GM20431 (cell line): ENCODE measurements around the gene SAP25.

Experiments
- in situ Hi-C: fragments of 300-500 bp; cut with MseI, MboI; formaldehyde crosslinking; loops from one replicate; pipeline ENCODE4 v1.15.0; 2020; ENCODE audit warnings: low sequenced_read_pairs; ENCODE audit not compliant: unreplicated experiment

SAP25 gene

DNA sequence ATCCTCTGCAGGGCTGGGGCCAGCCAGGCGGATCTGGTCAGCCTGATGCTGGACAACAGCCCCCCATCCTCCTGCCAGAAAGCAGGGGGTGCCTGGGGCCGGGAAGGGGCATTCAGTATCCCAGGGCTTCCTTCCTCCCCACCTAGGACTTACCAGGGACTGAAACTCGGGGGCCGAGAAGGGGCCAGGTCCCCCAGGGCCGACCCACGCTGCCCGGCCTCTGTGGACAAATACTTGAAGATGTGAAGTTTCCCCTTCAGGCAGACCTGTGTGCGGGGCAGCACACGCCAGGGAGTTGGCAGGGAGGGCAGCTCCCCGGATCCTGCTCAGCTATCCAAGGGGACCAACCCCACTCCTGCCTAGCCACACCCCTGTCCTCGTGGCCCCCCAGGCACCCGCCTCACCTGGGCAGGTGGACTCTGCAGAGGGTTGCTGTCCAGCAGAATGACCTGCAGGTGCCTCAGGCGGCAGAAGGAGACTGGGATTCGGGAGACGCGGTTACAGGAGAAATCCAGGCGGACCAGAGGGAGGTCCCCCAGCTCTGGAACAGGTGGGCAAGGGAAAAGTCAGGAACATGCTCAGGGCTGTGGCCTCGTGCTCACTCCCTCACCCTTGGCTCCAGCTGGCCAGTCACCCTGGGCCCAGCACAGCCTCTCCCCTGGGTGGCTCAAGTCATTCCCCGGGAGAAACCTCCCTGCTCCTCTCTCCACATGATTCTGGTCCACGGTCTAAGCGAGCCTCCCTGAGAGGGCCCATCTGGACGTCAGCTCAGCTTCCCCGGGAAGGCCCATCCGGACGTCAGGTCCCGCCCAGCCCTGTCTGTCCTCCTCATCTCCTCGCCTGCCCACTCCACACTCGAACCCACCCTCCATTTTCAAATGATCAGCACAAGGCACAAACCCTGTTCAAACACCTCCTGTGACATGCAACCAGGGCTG lies 4.8 kb upstream of the SAP25 start:
- in situ Hi-C loops, result no loop called here

DNA sequence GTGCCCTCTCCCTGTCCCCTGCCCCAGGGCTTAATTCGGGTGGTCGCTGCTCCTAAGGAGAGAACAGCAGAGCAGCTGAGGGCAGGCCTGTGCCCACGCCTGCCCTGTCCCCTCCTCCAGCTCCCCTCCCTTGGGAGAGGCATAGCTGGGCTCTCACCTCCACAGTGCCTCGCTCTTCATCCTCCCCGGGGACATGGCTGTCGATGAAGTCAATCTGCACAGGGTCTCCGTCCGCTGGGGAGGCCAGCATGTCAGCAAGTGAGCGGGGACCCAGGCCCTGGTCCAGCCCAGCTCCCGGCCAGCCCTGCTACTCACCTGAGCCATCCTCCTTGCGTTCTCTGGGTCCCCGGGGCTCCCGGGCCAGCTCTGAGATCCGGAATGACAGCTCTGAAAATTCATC lies 3.8 kb upstream of the SAP25 start:
- in situ Hi-C loops, result no loop called here

DNA sequence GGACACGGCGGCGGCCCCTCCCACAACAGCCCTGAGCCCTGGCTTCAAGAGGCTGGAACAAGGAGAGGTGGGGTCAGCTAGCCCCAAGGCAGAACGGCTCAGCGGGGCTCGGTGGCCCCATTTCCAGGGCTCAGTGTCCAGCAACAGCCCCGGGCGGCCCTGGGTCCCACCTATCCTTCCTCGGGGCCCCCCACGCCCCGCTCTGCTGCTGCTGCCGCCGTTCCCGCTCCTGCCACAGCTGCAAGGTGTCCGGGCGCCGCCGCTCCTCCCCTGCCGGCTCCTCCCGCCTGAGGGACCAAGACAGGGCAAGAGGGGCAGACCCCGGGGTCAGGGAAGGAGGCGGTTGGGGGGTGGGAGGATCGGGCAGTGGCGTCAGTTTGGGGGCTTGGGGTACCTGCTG lies 3.4 kb upstream of the SAP25 start:
- in situ Hi-C loops, result no loop called here

DNA sequence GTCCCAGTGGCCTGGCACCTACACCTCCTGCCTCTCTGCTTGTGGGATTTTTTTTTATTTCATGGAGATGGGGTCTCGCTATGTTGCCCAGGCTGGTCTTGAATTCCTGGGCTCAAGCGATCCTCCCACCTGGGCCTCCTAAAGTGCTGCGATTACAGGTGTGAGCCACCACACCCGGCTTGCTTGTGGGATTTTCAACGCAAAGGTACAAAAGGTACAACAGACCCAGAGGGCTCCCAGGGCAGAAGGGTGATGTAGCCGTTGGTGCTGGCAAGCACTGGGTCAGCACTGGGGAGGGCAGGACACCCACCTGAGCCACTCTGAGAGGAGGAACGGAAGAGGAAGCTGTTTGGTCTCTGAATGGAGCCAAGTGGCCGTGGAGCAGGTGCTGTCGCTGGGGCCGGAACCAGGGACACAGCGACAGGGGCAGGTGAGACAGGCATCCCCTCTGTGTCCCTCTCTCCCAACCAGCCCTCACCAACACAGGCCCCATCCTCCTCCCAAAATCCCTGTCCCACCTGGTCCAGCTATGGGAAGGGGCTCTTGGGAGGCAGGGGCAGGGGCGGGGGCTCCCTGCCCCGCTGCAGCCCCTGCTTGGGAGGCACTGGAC lies 2.8 kb upstream of the SAP25 start:
- in situ Hi-C loops, result no loop called here

DNA sequence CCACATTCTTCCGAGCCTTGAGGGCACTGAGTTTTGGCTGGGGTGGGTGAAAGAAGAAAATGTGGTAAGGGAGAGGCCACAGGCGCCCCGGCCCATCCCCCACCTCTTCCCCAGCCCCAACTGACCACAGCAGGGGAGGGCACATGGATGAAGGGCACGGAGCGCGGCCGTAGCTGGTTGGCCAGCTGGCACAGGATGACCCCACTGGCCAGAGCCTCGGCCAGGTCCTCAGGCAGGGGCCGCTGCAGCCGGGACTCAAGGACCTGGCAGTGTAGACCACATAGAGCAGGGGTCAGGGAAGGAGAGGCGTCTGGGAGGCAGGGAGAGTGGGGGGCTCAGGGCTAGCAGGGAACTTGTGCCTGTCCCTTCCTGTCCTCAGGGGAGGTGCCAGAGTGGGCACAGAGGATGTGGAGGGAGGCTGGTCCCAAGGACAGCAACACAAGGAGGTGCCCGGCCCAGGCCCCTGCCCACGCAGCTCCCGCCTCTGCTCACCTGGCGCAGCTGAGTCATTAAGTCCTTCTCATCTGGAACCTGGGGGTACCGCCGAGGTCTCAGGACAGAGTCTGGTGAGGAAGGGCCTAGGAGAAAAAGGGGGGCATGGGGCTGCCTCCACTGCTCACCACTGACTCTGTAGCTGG lies 2.2 kb upstream of the SAP25 start:
- in situ Hi-C loops, result no loop called here

DNA sequence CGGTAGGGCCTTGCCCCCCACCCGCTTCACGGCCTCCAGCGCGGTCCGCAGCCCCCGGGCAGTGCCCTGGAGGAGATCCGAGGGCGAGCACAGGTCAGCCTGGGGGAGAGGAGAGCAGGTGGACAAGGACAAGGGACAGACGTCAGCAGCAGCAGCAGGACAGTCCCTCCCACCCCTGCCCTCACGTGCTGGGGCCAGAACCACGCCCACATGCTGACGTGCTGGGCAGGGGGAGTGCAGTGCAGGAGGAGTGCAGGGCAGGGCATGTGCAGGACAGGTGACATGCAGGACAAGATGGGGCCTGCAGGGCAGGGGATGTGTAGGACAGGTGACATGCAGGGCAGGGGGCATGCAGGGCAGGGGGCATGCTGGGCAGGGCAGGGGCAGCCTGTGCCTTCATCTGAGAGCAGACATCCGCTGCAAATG lies 1.5 kb upstream of the SAP25 start:
- in situ Hi-C loops, result no loop called here

DNA sequence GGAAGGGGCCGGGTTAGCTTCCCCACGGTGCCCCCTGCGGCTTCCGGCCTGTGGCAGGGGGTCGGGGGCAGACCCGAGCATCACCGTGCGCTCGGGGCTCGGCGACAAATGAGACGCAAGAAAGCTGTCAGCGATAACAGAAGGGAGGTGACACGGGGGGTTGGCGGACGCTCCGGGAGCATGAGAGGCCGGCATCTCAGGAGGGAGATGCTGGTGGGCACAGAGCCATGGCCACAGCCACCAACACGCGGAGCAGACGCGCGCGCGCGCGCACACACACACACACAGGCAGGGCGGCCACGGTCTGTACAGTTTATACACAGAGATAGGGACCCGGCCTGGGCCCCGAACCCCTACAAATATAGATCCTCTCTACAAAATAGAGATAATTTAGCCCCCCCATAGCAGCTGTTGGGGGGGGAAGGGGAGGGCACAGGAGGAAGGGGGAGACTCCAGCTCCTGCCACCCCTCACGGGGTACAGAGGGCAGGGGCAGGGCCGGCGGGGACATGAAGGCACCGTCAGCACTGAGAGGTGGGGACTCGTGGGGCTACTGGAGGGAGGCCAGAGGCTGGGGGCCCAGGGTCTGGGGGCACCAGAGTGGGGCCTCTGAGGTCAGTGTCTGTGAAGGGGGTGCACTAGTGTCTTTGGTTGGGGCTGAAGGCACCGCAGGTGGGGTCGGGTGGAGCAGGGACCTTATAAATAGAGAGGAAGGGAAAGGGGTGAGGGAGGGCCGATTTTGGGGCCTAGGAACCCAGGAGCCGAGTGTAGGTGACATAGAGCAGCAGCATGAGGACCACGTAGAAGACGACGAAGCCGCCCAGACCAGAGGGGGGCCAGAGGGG lies 884 bp upstream of the SAP25 start:
- in situ Hi-C loops, result no loop called here

DNA sequence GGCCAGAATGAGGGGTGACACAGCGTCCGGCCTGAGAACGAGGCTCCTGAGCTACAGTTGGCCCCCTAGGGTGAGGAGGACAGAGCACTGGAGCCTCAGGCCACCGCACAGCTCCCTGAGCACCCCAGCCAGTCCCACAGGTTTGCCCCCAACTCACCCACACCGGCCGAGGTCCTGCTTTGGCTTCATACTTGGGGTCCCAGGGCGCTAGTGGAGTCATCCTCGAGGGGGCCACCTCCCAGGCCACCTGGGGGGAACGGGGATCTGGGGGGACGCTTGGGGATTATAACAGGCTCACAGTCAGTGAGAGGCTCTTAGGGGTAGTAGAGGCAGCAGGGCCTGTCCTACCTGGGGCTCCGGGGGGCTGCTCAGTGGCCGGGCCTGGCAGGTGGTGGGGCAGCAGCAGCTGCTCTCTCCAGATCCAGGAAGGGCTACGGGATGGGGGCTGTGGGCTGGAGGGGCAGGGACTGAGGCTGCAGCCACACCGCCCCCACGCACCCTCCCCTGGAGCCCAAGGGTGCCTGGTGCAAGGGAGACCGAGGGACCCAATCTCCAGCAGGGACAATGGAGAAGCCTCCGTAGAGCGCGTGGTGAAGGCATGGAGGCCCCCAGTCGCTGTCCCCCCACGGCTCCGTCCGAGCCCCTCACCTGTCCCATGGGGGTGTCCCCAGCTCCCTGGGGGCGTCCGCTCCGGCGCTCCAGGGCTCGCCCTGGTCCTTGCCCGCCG lies 588 bp downstream of the SAP25 start:
- in situ Hi-C loops, result no loop called here

DNA sequence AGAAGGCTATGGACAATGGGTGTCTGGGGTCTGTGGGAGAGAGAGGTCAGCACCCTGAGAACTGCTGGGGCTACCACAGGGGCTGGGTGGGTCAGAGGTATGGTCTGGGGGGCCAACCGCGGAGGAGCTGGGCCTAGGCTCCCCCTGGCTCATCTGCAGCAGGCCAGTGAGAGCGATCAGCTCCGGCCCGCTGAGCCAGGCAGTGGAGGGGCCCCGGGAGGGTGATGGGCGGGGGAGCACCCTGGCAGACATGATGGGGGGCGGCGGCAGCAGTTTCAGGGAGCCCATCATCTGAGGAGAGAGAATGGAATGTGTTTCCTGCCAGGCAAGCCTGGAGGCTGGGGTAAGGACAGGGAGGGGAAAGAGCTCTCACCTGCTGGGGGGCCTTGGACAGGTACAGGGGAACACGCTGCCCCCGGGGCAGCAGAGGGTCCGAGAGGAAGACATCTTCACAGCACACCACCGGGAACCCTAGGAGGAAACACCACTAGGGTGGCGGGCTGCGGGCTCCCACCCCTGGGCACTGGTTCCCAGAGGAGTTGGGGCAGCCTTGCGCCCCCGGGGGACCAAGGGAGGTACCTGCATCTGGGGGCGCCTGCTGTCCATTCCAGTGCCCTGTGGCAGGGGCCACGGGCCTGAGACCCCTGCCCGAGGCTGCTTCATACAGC lies 1.3 kb downstream of the SAP25 start:
- in situ Hi-C loops, result no loop called here

DNA sequence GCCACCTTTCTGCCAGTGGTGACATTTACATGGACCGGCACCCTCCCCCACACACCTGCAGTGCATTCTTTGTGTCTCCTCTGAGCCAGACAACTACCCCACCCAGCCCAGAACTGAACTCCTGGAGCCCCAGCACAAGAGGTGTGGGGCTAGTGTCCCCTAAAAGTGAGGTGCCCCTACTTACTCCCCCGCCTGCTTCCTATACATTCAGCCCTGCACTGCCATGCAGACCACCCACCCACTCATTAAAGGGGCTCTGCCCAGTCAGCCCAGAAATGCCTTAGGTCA lies 1.9 kb downstream of the SAP25 start:
- in situ Hi-C loops, result no loop called here

DNA sequence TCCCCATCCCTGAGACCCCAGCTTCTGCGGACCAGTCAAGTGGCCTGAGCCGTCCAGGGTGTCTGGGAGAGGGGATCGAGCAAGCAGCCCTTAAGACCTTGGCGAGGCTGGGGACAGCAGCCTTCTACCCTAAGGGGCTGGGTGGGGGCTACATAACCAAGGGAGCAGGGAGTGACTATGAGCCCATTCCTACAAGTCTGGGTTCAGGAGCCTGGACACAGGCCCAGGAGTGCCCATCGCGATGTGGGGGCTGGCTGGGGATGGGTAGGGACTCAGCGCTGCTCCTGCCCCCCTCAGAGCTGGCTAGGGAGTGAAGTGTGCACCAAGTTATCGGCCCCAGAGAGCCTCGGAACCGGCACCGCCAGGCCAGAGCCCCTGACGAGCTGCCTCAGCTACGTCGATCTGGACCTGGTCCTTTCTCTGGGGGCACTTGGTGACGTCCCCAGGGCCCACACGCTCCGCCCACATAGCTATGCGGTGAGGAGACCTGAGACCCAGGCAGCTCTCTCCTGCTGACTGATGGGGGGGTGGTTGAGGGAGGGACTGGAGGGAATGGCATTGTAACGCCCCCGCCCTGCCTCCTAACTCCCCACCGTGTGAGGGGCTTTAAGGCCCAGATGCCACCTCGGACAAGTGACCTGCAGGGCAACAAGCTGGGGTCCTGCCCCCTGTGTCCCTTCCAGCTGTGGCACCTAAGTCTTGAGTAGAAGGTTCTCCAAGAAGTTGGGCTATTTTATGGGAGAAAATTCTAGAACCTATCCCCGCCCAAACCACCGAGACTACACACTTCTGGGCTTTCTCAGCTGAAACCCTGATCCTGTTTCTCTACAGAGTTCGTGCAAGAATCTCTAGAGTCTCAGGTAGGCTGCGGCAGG lies 2.5 kb downstream of the SAP25 start:
- in situ Hi-C loops, result no loop called here

DNA sequence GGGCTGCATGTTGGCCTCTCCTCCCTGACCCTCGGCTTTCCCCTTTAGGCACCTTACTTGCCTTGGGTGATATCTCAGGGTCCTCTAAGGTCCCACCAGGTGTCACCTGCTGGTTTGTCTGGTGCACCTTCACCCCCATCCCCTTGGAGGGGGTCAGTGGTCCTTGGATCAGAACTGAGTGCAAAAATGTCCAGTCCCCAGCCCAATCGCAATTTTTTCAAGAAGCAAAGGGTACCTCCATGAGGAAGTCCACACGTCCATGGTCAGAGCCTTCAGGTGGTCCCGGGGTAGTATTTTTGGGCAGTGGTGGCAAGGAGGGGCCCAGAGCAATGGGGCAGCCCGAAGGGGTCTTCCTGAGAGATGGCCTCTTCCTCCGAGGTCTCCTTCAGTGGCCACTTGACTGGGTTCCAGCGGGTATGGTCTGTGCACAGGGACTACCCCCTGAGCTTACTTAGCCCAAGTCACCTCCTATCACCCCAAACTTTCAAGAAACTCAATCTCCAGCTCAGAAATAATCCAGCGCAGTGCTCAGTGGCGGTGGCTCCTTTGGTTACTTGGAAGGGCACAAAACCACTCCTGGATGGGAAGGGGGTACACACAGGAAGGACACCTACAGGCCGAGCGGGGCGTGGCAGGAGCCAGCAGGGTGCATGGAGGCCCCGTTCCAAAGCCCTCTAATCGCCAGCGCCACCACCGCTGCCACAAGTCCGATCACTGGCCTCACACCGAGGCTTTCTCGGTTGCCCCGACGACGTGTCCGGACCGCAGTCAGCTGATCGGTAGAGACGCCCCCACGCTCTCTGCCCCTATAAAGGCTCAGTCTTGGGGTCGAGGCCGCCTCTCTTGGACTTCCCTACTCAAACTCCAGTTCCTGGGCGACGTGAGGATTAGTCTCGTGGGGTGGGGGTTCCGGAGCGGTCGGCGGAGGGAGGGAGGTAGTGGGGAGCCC lies 4.5 kb downstream of the SAP25 start:
- in situ Hi-C loops, result no loop called here

DNA sequence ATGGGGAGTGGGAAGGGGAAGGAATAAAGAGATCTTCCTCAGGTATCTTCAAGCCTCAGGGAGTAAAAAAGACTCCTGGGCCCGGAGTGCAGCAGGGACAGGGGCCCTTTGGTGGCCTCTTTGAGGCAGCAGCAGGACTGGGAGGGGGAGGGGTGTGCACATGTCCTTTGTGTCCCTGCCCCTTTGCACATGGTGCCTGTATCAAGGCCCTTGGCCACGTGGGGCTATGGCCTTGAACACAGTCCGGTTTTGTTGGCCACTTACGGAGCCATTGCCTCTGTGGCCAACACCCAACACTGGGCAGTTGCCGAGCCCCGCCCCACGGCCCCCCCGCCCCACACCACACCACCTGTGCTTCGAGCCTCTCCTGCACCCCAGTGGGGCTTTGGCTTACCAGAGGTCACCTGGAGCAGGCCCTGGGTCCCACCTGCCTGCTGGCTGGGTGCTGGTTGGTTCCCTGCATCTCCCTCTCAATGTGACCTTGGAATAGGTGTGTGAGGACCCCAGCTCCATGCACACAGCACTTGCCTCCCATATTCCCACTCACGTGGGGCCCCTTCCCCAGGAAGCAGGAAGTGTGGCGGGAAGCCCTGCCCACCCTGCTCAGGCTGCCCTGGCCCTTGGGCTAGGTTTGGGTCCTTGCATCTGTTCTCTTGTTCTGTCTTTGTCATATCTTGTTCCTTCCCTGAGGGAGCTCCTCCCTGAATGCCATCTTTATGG lies 5.4 kb downstream of the SAP25 start:
- in situ Hi-C loops, result no loop called here

DNA sequence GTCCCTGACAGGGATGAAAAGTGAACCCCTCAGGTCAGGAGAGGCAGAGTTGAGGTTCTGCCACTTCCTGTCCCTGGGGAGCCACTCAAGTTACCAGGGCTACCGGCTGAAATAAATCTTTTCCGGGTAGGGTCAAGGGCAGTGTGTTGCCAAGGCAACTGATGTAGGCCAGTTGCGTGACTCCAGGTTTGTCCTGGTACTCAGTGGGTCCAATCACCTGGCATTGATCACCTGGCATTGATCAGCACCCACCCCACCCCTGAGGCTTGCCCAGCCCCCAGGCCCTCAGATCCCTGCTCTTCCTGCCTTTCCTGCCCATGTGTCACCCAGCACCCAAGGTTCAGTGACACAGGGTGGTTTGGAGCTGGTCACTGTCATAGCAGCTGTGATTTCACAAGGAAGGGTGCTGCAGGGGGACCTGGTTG lies 5.9 kb downstream of the SAP25 start:
- in situ Hi-C loops, result no loop called here

DNA sequence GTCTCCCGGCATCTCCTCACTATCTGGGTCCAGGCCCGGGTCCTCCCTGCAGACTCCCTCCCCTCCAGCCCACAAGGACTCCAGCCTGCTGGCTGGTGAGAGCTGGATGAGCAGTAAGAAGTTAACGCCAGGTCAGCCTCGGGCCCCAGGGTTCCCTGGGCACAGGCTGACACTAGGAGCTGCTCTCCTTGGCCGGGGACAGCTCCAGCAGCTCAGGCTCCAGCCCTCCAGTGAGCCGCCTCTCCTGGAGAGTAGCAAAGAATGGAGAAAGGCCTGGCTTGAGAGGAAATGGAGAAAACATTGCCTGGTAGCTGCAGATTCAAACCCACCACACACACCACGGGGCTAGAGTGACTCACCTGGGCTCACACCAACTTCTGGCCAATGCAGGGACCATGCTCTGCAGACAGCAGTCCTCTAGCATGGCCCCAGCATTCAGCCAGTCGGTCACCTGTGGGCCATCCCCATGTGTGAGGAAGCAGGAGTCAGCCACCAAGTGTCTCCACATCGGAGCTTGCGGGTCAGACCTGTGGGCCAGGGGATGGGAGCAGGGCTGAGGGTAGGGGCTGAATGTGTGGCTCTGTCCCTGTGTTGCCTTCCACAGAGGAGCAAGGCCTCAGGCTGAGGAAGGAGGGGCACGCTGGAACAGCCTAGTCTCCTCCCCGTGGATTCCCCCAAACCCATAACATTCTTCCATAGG lies 6.5 kb downstream of the SAP25 start:
- in situ Hi-C loops, result no loop called here

DNA sequence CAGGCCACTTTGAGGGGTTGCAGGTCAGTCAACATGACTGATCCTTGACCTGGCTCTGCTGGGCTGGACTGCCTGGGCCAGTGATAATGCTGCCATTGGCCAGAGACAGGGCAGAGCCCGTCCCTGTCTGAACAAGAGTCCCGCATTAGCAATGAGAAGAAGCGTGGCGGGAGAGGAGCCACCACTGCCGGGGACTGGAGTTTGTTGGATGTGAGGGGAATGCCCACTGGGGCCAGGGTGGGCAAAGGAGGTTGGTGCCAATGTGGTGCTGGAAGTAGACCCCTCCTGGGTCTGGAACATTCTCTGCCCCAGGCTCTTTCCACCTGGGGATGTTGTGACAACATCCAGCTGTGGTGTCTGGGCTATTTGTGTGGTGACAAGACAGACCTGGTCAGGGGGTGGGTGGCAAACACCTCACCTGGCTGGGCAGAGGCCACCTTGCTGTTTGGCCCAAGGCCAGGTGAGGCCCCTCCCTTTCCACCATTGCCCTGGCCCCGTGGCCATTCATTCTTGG lies 7.6 kb downstream of the SAP25 start:
- in situ Hi-C loops, result no loop called here
